Thoracic aorta (tissue), 2 donors: ENCODE data around the gene UMODL1. TPM values are rescaled to one million over a fixed set of nuclear protein-coding genes. Genes with fewer than 3 reads are reported as not detected.

Experiments
- ATAC-seq: fragments of 150-250 bp; one replicate; pipeline ENCODE4 v1.8.0; 2017; ENCODE audit warnings: low read depth; ENCODE audit not compliant: insufficient number of reproducible peaks, low FRiP score
- DNase-seq: peaks from one replicate; pipeline ENCODE4 v3.0.0-alpha.2; 2020; ENCODE audit warnings: low spot score
- H3K27ac ChIP-seq, 2 donors: fragments of 200-600 bp; sonication (generic); 1 replicate in 1 of 2; 2 replicates in 1 of 2; pipeline ENCODE4 v1.5.1; 2016; ENCODE audit warnings: mild to moderate bottlenecking in 2 of 2, moderate library complexity in 2 of 2
- H3K27me3 ChIP-seq: fragments of 200-600 bp; sonication (generic); replicated peaks from 2 replicates; pipeline ENCODE4 v1.6.0; 2016; ENCODE audit warnings: mild to moderate bottlenecking; ENCODE audit not compliant: insufficient read depth
- H3K36me3 ChIP-seq: fragments of 200-600 bp; sonication (generic); one replicate; pipeline ENCODE4 v1.5.1; 2016
- H3K4me1 ChIP-seq, 2 donors: fragments of 200-600 bp; sonication (generic); 1 replicate in 1 of 2; 2 replicates in 1 of 2; pipeline versions ENCODE4 v1.5.1 to v1.6.0; 2016; ENCODE audit warnings: low read depth in 2 of 2, mild to moderate bottlenecking in 1 of 2; ENCODE audit not compliant: control insufficient read depth in 1 of 2
- H3K4me3 ChIP-seq: fragments of 200-600 bp; sonication (generic); 2 replicates; pipeline ENCODE4 v1.5.1; 2016; ENCODE audit warnings: mild to moderate bottlenecking
- H3K9me3 ChIP-seq: fragments of 200-600 bp; sonication (generic); 2 replicates; pipeline ENCODE4 v1.5.1; 2016
- CTCF ChIP-seq: fragments of 200-600 bp; sonication (generic); IDR thresholded peaks from one replicate; pipeline ENCODE4 v1.5.1; 2019; ENCODE audit warnings: antibody characterized with exemption
- total RNA-seq, 2 donors: library from RNA; depleted of rRNA; stranded (reverse); fragments of >200 nt; gene quantifications; one replicate each; pipeline versions ENCODE4 v1.1.0 to v1.2.3, GENCODE V29; 2016

UMODL1 gene
- total RNA-seq, 2 donors from 2014 or later, result 0.14 TPM; not detected in 1

GRCh38 chr21:42088658-42089057, 17.5 kb downstream of the UMODL1 start:
- Histone ChIP-seq H3K4me3 (no peak overlapping the region), H3K9me3 (no peaks in the 10 kb centered on the region), H3K27me3 (no peaks in the 10 kb centered on the region), H3K27ac (peak overlapping the region in 1 of 2 donors; percentile 26), H3K4me1 (peaks cover 6 to 14% of the 10 kb centered on the region in 2 donors), H3K36me3 (no peaks in the 10 kb centered on the region)
- TF ChIP-seq CTCF, result no peak
- ATAC-seq (no peak), DNase-seq (no peak)

GRCh38 chr21:42089093-42089631, 18.0 kb downstream of the UMODL1 start:
- H3K9me3 ChIP-seq, result no peaks in the 10 kb centered on the region
- DNase-seq (no peak), ATAC-seq (no peak)
- no peaks in the 10 kb centered on the region for H3K36me3 ChIP-seq
- no peaks in the 10 kb centered on the region for H3K27me3 ChIP-seq
- no peak for TF ChIP-seq CTCF
- peaks cover 6 to 15% of the 10 kb centered on the region in 2 donors for H3K4me1 ChIP-seq
- peak overlapping the region in 1 of 2 donors; percentile 26 for H3K27ac ChIP-seq
- H3K4me3 ChIP-seq, result no peak overlapping the region

- ATAC-seq (no peak), DNase-seq (no peak)
- Histone ChIP-seq H3K9me3 (no peaks in the 10 kb centered on the region), H3K4me1 (peaks cover 11 to 22% of the 10 kb centered on the region in 2 donors), H3K27me3 (no peaks in the 10 kb centered on the region), H3K4me3 (no peak overlapping the region), H3K36me3 (no peaks in the 10 kb centered on the region), H3K27ac (no peak overlapping the region)
- no peak for TF ChIP-seq CTCF
These were observed 18.7 kb downstream of the UMODL1 start for GRCh38 chr21:42089665-42090310.

- DNase-seq (no peak), ATAC-seq (no peak)
- no peak for TF ChIP-seq CTCF
- Histone ChIP-seq H3K36me3 (no peaks in the 10 kb centered on the region), H3K27me3 (no peaks in the 10 kb centered on the region), H3K9me3 (no peaks in the 10 kb centered on the region), H3K4me1 (peaks cover 22 to 44% of the 10 kb centered on the region in 2 donors), H3K4me3 (no peak overlapping the region), H3K27ac (peak overlapping the region; percentile 61 to 97)
These were observed 20.9 kb downstream of the UMODL1 start for GRCh38 chr21:42091899-42092508.

- Histone ChIP-seq H3K4me1 (peaks cover 28 to 51% of the 10 kb centered on the region in 2 donors), H3K27ac (peak overlapping the region; percentile 89 to 97), H3K36me3 (no peaks in the 10 kb centered on the region), H3K9me3 (no peaks in the 10 kb centered on the region), H3K4me3 (no peak overlapping the region), H3K27me3 (no peaks in the 10 kb centered on the region)
- ATAC-seq (no peak), DNase-seq (no peak)
- no peak for TF ChIP-seq CTCF
These were observed 21.7 kb downstream of the UMODL1 start for GRCh38 chr21:42092771-42093170.
